ENCODE measurements around the gene SLC18B1. TPM values are rescaled to one million over a fixed set of nuclear protein-coding genes. Genes with fewer than 3 reads are reported as not detected.

Gene SLC18B1
- total and polyA plus RNA-seq, 4 donors, result 3.5 to 6.7 (median 5.2) TPM

- TF ChIP-seq, protein P1, sequence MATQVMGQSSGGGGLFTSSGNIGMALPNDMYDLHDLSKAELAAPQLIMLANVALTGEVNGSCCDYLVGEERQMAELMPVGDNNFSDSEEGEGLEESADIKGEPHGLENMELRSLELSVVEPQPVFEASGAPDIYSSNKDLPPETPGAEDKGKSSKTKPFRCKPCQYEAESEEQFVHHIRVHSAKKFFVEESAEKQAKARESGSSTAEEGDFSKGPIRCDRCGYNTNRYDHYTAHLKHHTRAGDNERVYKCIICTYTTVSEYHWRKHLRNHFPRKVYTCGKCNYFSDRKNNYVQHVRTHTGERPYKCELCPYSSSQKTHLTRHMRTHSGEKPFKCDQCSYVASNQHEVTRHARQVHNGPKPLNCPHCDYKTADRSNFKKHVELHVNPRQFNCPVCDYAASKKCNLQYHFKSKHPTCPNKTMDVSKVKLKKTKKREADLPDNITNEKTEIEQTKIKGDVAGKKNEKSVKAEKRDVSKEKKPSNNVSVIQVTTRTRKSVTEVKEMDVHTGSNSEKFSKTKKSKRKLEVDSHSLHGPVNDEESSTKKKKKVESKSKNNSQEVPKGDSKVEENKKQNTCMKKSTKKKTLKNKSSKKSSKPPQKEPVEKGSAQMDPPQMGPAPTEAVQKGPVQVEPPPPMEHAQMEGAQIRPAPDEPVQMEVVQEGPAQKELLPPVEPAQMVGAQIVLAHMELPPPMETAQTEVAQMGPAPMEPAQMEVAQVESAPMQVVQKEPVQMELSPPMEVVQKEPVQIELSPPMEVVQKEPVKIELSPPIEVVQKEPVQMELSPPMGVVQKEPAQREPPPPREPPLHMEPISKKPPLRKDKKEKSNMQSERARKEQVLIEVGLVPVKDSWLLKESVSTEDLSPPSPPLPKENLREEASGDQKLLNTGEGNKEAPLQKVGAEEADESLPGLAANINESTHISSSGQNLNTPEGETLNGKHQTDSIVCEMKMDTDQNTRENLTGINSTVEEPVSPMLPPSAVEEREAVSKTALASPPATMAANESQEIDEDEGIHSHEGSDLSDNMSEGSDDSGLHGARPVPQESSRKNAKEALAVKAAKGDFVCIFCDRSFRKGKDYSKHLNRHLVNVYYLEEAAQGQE (IDR thresholded peaks at IDR 0.05), result no peak
- no peak for TF ChIP-seq SP1 (IDR thresholded peaks at IDR 0.05)
- TF ChIP-seq MAX (IDR thresholded peaks at IDR 0.05), result no peak
- no peak for TF ChIP-seq FOXA1 (IDR thresholded peaks at IDR 0.05)
- no peak for TF ChIP-seq HNF4A (conservative IDR thresholded peaks at IDR 0.05)
- no peak for TF ChIP-seq NR2F2 (IDR thresholded peaks at IDR 0.05)
Measured at GRCh38 chr6:132726608-132726975, 71.8 kb downstream of the SLC18B1 start (continued).

DNA sequence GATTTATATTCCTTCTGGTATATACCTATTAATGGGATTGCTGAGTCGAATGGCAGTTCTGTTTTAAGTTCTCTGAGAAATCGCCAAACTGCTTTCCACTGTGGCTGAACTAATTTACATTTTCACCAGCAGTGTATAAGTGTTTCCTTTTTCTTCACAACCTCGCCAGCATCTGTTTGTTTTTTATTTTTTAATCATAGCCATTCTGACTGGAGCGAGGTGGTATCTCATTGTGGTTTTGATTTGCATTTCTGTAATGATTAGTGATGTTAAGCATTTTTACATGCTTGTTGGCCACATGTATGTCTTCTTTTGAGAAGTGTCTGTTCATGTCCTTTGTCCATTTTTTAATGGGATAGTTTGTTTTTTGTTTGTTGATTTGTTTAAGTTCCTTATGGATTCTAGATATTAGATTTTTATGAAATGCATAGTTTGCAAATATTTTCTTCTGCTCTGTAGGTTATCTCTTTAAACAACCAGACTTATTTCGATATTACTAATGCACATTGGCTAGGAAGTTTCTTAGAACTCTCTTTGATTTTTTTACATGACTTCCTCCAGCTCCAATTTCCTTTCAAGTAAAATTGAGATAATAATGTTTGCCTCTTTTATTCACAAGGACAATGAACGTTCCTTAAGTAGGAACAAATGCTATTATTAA is 72.4 kb downstream of the SLC18B1 start:
- no peak for TF ChIP-seq FOXA1 (IDR thresholded peaks at IDR 0.05)
- no peak for TF ChIP-seq MAX (IDR thresholded peaks at IDR 0.05)
- no peak for TF ChIP-seq JUND (IDR thresholded peaks at IDR 0.05)
- no peak for TF ChIP-seq HNF4G (IDR thresholded peaks at IDR 0.05)
- no peak for TF ChIP-seq RAD21 (IDR thresholded peaks at IDR 0.05)
- Histone ChIP-seq H3K4me3 (ENCODE audit: low read depth in 1 of 3, low read length in 3 of 3) (no peak overlapping the region), H3K4me1 (ENCODE audit: control insufficient read depth in 4 of 4, insufficient read depth in 4 of 4, low read length in 3 of 4) (peaks cover 0 to 8% (median 4%) of the 10 kb centered on the region in 4 donors), H3K9ac (ENCODE audit: low read depth in 1 of 2, low read length in 2 of 2) (no peak overlapping the region), H3K9me3 (ENCODE audit: control insufficient read depth in 4 of 4, low read length in 3 of 4) (no peaks in the 10 kb centered on the region), H3K36me3 (ENCODE audit: control insufficient read depth in 4 of 4, insufficient read depth in 3 of 4, low read depth in 1 of 4, low read length in 3 of 4) (peaks cover 1 to 42% (median 25%) of the 10 kb centered on the region in 4 donors), H3K27ac (ENCODE audit: low read depth in 1 of 2, low read length in 2 of 2) (no peak overlapping the region), H3K27me3 (ENCODE audit: control insufficient read depth in 4 of 4, insufficient read depth in 4 of 4, low read length in 3 of 4) (no peaks in the 10 kb centered on the region)
- 80% methylated on average over 6 of the region's 6 CpGs for WGBS
- no peak for DNase-seq (ENCODE audit: low spot score)

DNA sequence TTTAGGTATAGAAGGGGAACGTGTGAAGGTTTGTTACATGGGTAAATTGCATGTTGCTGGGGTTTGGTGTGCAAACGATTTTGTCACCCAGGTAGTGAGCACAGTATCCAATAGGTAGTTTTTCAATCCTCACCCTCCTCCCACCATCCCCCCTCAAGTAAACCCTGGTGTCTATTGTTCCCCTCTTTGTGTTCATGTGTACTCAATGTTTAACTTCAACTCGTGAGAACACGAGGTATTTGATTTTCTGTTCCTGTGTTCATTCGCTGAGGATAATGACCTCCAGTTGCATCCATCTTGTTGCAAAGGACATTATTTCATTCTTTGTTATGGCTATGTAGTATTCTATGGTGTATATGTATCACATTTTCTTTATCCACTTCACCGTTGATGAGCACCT is 73.0 kb downstream of the SLC18B1 start:
- no peaks in the 10 kb centered on the region for H3K9me3 ChIP-seq (ENCODE audit: control insufficient read depth in 4 of 4, low read length in 3 of 4)
- 78% methylated on average over 6 of the region's 6 CpGs for WGBS
- H3K27me3 ChIP-seq (ENCODE audit: control insufficient read depth in 4 of 4, insufficient read depth in 4 of 4, low read length in 3 of 4), result no peaks in the 10 kb centered on the region
- H3K9ac ChIP-seq (ENCODE audit: low read depth in 1 of 2, low read length in 2 of 2), result no peak overlapping the region
- no peak overlapping the region for H3K4me3 ChIP-seq (ENCODE audit: low read depth in 1 of 3, low read length in 3 of 3)
- no peak overlapping the region for H3K27ac ChIP-seq (ENCODE audit: low read depth in 1 of 2, low read length in 2 of 2)
- peaks cover 1 to 42% (median 25%) of the 10 kb centered on the region in 4 donors for H3K36me3 ChIP-seq (ENCODE audit: control insufficient read depth in 4 of 4, insufficient read depth in 3 of 4, low read depth in 1 of 4, low read length in 3 of 4)
- no peak for DNase-seq (ENCODE audit: low spot score)
- TF ChIP-seq SP1 (IDR thresholded peaks at IDR 0.05), result no peak
- TF ChIP-seq MAX (IDR thresholded peaks at IDR 0.05), result no peak
- no peak for TF ChIP-seq GABPA (IDR thresholded peaks at IDR 0.05 in 1 of 2, conservative IDR thresholded peaks at IDR 0.05 in 1 of 2)
- TF ChIP-seq, protein P2, sequence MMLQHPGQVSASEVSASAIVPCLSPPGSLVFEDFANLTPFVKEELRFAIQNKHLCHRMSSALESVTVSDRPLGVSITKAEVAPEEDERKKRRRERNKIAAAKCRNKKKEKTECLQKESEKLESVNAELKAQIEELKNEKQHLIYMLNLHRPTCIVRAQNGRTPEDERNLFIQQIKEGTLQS (IDR thresholded peaks at IDR 0.05), result no peak
- TF ChIP-seq RXRA (IDR thresholded peaks at IDR 0.05), result no peak
- no peak for TF ChIP-seq ZBTB33 (IDR thresholded peaks at IDR 0.05)
- peaks cover 0 to 7% (median 4%) of the 10 kb centered on the region in 4 donors for H3K4me1 ChIP-seq (ENCODE audit: control insufficient read depth in 4 of 4, insufficient read depth in 4 of 4, low read length in 3 of 4)

Measured in liver (tissue), 9 donors.